HEK293T (cell line): Measurements from ENCODE around the gene TMPRSS4.

Experiments
- CTCF ChIA-PET: fragments of 350-600 bp; formaldehyde crosslinking; extraction: SDS; loops from one replicate; lab custom pipeline; 2021; ENCODE audit warnings: antibody characterized with exemption, inconsistent platforms; lab: Yijun Ruan, JAX
- POLR2A ChIA-PET: fragments of 350-600 bp; formaldehyde crosslinking; extraction: SDS; loops from one replicate; lab custom pipeline; 2020; ENCODE audit warnings: antibody characterized with exemption, inconsistent platforms; lab: Yijun Ruan, JAX
- DNase-seq: peaks from one replicate; pipeline ENCODE4 v3.0.0; 2012; ENCODE audit warnings: mixed read lengths; ENCODE audit errors: extremely low spot score
- ARNT ChIP-seq: fragments of 450-650 bp; IDR thresholded peaks from 2 replicates; pipeline ENCODE4 v1.6.1; 2017; ENCODE audit warnings: mild to moderate bottlenecking
- BHLHE40 ChIP-seq: fragments of 450-650 bp; IDR thresholded peaks from 2 replicates; pipeline ENCODE4 v1.6.1; 2016; ENCODE audit warnings: mild to moderate bottlenecking, moderate library complexity, borderline replicate concordance
- CTBP1 ChIP-seq: fragments of 450-650 bp; IDR thresholded peaks from 2 replicates; pipeline ENCODE4 v1.6.1; 2016; ENCODE audit warnings: borderline replicate concordance
- ELF4 ChIP-seq: fragments of 450-650 bp; IDR thresholded peaks from 2 replicates; pipeline ENCODE4 v1.6.1; 2017; ENCODE audit warnings: antibody characterized with exemption
- FOXA1 ChIP-seq: fragments of 450-650 bp; IDR thresholded peaks from 2 replicates; pipeline ENCODE4 v1.6.1; 2016; ENCODE audit warnings: mild to moderate bottlenecking
- FOXK2 ChIP-seq: fragments of 450-650 bp; IDR thresholded peaks from 2 replicates; pipeline ENCODE4 v1.6.1; 2016; ENCODE audit warnings: mild to moderate bottlenecking
- FOXM1 ChIP-seq: fragments of 450-650 bp; IDR thresholded peaks from 2 replicates; pipeline ENCODE4 v1.6.1; 2017; ENCODE audit warnings: mild to moderate bottlenecking, borderline replicate concordance
- HDGF ChIP-seq: fragments of 450-650 bp; IDR thresholded peaks from 2 replicates; pipeline ENCODE4 v1.6.1; 2017; ENCODE audit warnings: antibody characterized with exemption, borderline replicate concordance
- L3MBTL2 ChIP-seq: fragments of 450-650 bp; conservative IDR thresholded peaks from 2 replicates; pipeline ENCODE4 v1.6.1; 2016; ENCODE audit warnings: mild to moderate bottlenecking
- LEF1 ChIP-seq: fragments of 450-650 bp; IDR thresholded peaks from 2 replicates; pipeline ENCODE4 v1.6.1; 2017; ENCODE audit warnings: mild to moderate bottlenecking, borderline replicate concordance
- NFRKB ChIP-seq: fragments of 450-650 bp; IDR thresholded peaks from 2 replicates; pipeline ENCODE4 v1.6.1; 2016; ENCODE audit warnings: mild to moderate bottlenecking, moderate library complexity
- PKNOX1 ChIP-seq: fragments of 450-650 bp; IDR thresholded peaks from 2 replicates; pipeline ENCODE4 v1.6.1; 2016
- SP1 ChIP-seq: fragments of 450-650 bp; IDR thresholded peaks from 2 replicates; pipeline ENCODE4 v1.6.1; 2017
- SUZ12 ChIP-seq: fragments of 450-650 bp; IDR thresholded peaks from 2 replicates; pipeline ENCODE4 v1.6.1; 2016; ENCODE audit warnings: mild to moderate bottlenecking
- TARDBP ChIP-seq: fragments of 450-650 bp; IDR thresholded peaks from 2 replicates; pipeline ENCODE4 v1.6.1; 2016
- ZNF384 ChIP-seq: fragments of 450-650 bp; IDR thresholded peaks from 2 replicates; pipeline ENCODE4 v1.6.1; 2016

TMPRSS4 gene

GRCh38 chr11:118068206-118068944 is 8.5 kb upstream of the TMPRSS4 start:
- POLR2A ChIA-PET = no interaction called here
- no peak for TF ChIP-seq ZNF384
- no peak for TF ChIP-seq NFRKB
- TF ChIP-seq SP1 = no peak
- no peak for TF ChIP-seq CTBP1
- TF ChIP-seq ARNT = no peak
- TF ChIP-seq SUZ12 = no peak
- no peak for TF ChIP-seq L3MBTL2
- TF ChIP-seq FOXK2 = no peak
- CTCF ChIA-PET = no interaction called here
- DNase-seq = no peak

GRCh38 chr11:118068945-118069612 is 7.8 kb upstream of the TMPRSS4 start:
- POLR2A ChIA-PET = no interaction called here
- CTCF ChIA-PET = no interaction called here
- TF ChIP-seq BHLHE40 (no peak), ELF4 (no peak), CTBP1 (no peak), FOXK2 (no peak), TARDBP (no peak), ARNT (no peak), LEF1 (no peak), SP1 (no peak), FOXM1 (no peak), NFRKB (no peak), L3MBTL2 (no peak), SUZ12 (no peak), HDGF (no peak), ZNF384 (no peak), PKNOX1 (no peak), FOXA1 (no peak)
- DNase-seq = no peak

- DNase-seq = no peak
- TF ChIP-seq FOXA1 = no peak
- no peak for TF ChIP-seq FOXM1
- no peak for TF ChIP-seq SUZ12
- no peak for TF ChIP-seq TARDBP
- ChIA-PET CTCF (no interaction called here), POLR2A (no interaction called here)
These were observed 5.4 kb upstream of the TMPRSS4 start for GRCh38 chr11:118071416-118072030.

GRCh38 chr11:118073554-118073953 is 3.3 kb upstream of the TMPRSS4 start:
- ChIA-PET POLR2A (no interaction called here), CTCF (interaction anchor here (0.6 kb wide), 1 partner anchor 19 kb away, joined by 4 read pairs; no protein-coding TSS in a partner anchor)
- no peak for DNase-seq
- TF ChIP-seq HDGF (no peak), ZNF384 (no peak), ELF4 (no peak), FOXM1 (no peak), NFRKB (no peak), L3MBTL2 (no peak), FOXK2 (no peak), SUZ12 (no peak), FOXA1 (no peak)

- CTCF ChIA-PET = interaction anchor here (0.6 kb wide), 1 partner anchor 19 kb away, joined by 4 read pairs; no protein-coding TSS in a partner anchor
- no peak for DNase-seq
- POLR2A ChIA-PET = no interaction called here
- TF ChIP-seq CTBP1 (no peak), SUZ12 (no peak)
These were observed 2.7 kb upstream of the TMPRSS4 start for GRCh38 chr11:118074091-118074685.

- POLR2A ChIA-PET = no interaction called here
- no peak for DNase-seq
- TF ChIP-seq FOXK2 (no peak), NFRKB (no peak)
- CTCF ChIA-PET = no interaction called here
These were observed 2.1 kb upstream of the TMPRSS4 start for GRCh38 chr11:118074785-118075184.

GRCh38 chr11:118078911-118079411 is 2.1 kb downstream of the TMPRSS4 start:
- no peak for DNase-seq
- ChIA-PET CTCF (no interaction called here), POLR2A (no interaction called here)
- TF ChIP-seq ARNT (no peak), FOXK2 (no peak), LEF1 (no peak), ELF4 (no peak), FOXA1 (no peak), CTBP1 (no peak), BHLHE40 (no peak), HDGF (no peak), PKNOX1 (no peak), SP1 (no peak), NFRKB (no peak), L3MBTL2 (no peak)
